Measurements from ENCODE around the gene RAI14.
A peak's percentile ranks its signal among the peaks of the same experiment; 100 is the strongest.

GRCh38 chr5:34674187-34674586, 18.1 kb downstream of the RAI14 start:
- TF ChIP-seq POLR2A (IDR thresholded peaks at IDR 0.05) (no peak), CTCF (IDR thresholded peaks at IDR 0.05) (no peak), POLR2AphosphoS5 (IDR thresholded peaks at IDR 0.05; ENCODE audit: insufficient read depth in 1 of 2, low read depth in 1 of 2) (peak in 1 of 2 donors; percentile 83)

Measured in vagina (tissue), 2 donors.